Left kidney (tissue), 2 donors: Measurements from ENCODE around the gene SCUBE1. TPM values are rescaled to one million over a fixed set of nuclear protein-coding genes. Genes with fewer than 3 reads are reported as not detected.

Source experiments
- DNase-seq: peaks from one replicate; pipeline ENCODE4 v3.0.0-alpha.2; 2013
- polyA plus RNA-seq: library from polyadenylated mRNA; unstranded; fragments of 120-200 nt; gene quantifications from one replicate; pipeline ENCODE4 v1.2.1, GENCODE V29; 2013; ENCODE audit not compliant: insufficient read length

The SCUBE1 gene
- polyA plus RNA-seq, 1 donor, result 8.7 TPM

DNA sequence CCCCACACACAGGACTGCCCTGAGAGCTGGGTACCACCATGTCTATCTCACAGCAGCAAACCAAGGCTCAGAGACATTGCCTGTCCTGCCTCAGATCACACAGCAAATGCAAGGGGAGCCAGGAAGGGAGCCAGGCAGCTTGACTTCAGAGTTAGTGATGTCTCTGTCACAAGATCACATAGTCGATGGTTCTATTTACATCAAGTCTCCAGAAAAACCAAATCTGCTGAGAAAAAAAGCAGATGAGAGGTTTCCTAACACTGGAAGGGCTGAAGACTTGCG lies 16.1 kb downstream of the SCUBE1 start:
- no peak for DNase-seq

DNA sequence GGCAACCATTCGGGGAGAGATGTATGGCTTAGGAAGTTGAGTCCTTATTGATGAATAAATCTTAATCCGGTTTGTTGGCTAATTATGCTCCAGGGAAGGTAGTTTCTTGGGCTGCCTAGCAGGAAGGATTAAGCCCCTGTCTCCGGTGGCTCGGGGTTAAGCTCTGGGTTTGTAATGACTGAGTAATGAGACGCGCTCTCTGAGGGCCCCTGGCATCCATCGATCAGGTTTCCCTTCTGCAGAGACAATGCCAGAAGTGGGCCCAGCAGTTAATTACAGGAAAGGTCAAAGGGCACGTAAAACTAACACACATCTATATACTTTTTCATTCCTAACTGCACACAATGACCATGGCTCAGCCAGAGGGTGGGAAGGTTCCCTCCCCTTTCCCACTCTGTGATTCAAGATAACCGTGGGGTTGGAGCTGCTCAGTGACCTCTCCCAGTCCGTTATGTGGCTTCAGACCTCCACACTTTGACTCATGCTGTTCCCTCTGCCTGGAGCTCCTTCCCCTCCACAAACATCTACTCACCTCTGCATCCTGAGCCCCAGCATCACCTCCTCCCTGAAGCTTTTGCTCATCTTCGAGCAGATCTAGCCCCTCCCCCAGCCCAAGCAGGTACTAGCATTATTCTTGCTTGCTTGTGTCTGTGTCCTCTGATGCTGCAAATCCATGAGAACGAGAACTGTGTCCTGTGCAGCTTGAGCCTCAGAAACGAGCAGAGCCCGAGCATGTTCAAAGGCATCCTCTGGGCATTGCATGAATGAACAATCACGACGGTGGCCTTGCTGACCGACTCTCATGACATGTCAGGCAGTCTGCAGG lies 16.6 kb downstream of the SCUBE1 start:
- DNase-seq, result no peak

DNA sequence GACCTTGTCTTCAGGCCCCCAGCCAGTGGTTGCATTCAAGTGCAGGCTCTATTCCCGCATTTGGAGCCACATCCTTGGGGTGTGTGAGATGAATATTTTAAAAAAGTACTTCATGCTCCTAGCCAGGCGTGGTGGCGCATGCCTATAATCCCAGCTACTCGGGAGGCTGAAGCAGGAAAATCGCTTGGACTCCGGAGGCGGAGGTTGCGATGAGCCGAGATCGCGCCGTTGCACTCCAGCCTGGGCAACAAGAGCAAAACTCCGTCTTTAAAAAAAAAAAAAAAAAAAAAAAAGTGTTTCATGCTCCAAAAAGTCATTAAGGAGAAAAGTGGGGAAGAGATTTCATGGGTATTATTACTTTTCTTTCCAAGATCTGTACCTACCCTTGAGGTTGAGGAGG lies 18.0 kb downstream of the SCUBE1 start:
- no peak for DNase-seq

DNA sequence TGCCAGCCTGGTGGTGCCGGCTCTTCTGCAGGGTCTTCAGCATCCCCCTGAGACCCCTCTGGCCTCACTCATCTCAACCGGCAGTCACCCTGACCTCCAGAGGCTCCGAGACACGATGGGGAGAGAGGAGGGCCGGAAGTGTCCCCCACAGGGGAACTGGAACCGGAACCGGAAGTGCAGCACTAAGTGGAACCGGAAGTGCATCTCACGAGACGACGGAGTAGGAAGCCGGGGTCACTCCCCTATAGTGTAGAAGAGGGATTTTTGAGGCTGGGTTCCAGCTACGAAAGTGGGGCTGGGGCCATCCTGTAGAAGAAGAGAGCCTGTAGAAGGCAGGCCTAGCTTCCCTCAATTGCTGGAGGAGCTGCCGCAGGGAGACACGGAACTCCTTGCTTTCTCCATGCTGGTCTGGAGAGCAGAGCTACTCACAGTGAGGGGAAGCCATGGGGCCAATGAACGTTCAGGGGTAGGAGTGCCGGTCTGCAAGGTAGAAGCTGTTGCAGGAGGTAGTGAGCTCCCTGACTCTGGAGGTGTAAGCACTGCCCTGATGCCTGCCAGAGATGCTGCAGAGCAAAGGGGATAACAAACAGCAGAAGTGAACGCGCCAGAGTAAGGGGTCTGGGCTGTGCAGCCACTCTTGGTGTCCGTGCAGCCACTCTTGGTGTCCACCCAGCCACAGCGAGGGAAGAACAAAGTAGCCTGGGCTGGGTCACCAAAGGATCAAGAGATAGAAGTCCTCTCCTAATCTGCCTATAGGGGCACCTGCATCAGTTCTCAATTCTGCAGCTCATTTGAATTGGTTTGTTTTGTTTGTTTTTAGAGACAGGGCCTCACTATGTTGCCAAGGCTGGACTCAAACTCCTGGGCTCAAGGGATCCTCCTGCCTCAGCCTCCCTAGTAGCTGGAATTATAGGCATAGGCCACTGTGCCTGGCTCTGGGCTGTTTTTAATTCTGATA lies 21.9 kb downstream of the SCUBE1 start:
- no peak for DNase-seq

DNA sequence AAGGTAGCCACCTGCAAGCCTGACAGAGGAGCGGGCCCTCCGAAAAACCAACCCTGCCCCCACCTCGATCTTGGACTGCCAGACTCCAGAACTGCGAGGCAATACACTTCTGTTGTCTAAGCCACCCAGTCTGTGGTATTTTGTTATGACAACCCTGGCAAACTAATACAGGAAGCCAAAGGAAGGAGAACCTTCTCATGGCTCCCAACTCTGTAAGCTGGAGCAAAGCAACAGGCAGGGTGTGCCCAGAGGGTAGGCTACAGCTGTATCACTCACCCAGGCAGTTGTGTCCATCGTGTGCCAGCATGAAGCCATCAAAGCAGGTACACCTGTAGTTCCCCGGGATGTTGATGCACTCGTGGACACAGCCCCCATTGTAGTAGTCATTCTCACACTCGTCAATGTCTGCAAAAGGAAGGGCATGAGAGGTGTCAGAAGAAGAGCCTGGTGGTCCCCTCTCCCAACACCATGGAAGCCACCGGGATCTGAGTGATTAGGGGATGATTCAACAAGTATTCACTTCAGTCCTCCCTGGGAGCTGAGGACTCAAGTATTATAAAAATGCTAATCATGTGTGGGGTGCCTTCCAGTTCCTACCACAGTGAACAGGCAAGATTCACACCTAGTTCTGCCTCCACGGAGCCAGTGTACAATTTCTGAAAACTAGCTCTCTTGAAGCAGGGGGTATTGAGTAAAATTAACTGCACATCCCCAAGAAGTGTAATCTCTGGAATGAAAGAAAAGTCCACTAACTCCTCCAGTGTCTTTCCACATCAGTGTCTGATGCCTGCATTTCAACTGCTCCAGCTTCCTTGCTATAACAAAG lies 23.3 kb downstream of the SCUBE1 start:
- no peak for DNase-seq

DNA sequence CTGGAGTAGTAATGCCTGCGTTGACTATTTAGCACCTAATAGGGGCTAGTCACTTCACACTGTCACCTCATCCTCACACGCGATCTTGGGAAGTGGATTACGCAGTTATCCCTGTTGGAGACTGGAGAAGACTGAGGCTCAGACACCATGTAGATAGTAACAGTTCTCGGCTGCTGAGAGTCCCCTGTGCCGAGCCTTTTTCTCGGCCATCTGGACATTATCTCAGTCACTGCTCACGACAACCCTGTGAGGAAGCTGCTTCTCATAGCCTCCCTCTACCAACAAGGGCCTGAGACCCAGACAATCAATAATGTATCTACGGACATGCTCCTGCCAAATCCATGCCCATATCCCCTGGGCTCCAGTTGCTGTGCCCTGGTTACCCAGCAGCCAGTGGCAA lies 25.9 kb downstream of the SCUBE1 start:
- no peak for DNase-seq

DNA sequence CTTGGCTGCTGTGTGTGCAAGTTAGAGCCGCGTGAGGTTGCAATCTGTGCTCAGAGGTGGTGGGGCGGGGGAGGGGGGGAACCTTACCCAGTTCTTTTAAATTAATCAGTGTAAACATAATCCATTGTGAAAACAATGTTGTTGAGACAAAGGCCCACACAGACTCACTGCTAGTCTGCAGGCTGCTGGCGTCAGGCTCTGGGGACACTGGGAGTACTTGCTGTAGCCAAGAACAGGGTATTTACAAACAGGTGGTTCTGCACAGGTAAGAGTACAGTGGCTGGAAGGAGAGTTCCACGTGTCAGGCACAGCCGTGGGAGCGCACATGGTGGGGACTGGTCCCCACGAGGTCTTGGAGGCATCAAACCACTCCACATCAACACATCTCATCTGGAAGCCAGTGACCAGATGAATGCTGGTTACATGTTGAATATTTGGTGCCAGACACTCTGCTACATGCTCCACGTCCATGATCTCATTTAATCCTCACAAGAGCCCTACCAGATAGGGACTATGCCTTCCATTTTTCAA lies 27.4 kb downstream of the SCUBE1 start:
- DNase-seq, result no peak

DNA sequence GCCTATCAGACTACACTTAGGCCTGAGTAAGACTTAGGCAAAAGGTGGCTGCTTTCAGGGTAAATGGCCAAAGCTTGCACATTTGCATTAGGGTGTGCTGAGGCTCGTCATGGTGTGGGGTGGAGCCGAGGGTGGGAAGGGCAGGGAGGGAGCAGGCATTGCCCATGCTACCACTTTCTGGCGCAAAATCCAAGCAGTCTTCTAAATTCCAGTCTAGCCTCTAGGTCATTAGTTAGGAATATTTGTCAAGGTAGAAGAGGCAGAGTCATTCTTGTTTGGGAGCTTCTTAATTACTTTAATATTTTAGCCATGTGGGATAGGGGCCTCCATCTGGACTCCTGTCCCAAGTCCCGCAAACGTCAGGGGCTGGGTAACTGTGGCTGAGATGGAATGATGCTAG lies 28.6 kb downstream of the SCUBE1 start:
- no peak for DNase-seq

DNA sequence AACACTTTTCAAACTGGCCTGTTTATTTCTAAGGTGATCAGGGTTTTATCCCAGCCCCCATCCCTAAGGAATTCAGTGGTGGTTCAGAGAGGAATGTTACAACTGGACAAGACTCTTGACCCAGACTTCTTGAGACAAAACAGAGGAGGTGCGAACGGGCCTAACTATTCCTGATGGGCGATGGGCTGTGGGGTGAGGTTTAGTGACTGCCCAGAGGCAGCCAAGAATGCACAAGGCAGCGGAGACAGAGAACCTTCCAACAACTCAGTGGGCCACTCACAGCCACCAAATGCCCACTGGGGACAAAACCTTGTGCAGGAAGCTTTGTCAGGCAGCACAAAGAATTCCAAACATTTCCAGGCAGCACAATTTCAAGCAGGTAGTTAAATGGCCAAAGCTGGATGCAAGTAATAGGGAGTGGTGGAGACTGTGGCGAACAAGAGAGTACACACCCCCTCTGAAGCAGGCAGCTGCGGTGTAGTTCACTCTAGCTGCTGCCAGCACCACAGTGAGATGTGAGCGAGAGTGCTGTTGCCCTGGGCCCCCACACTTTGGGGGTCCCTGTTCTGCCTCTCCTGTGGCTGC lies 29.2 kb downstream of the SCUBE1 start:
- DNase-seq, result no peak

DNA sequence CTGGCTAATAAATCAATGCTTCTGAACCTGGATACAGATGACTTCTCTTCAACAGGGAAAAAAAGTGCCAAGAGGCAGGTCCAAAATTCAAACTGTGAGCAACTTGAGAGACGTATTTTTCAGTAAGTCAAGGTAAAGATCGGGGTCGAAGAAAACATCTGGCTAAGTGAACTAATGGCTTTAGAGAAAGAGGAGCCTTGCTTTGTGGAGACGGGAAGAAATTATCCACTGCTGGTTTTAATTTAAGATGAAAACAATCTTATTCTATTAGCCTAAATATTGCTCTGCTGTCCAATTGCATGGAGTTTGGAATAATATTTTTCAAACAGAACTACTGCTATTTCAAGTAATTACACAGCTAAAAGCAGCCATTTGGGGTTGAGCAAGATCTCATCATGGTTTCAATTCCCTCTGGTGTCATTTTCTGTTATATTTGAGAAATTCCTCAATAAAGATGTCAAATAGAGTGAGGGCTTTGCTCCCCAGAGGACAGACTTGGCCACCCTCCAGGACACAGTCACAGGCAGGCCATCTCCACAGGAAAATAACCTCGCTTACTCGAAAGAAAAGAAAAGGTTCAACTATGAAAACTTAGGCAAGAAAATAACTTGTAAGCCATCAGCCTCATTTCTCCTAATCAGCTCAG lies 29.8 kb downstream of the SCUBE1 start:
- no peak for DNase-seq

DNA sequence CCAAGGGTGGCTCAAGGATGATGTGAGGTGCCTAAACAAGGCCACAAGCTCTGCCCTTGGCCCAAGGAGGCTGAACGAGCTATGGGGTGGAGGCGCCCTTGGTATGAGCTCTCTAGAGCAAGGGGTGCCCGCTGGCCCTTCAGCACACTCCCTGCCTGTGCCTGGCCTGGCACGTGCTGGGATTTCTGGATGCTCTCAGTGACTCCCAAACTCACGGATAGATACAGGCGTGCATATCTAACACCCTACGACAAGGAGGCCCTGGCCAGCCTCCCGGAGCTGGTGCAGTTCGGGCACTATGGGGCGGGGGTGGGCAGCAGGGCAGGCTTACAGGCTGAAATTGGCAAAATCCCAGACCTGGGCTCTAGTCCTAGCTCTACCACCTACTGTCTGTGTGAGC lies 30.6 kb downstream of the SCUBE1 start:
- no peak for DNase-seq

DNA sequence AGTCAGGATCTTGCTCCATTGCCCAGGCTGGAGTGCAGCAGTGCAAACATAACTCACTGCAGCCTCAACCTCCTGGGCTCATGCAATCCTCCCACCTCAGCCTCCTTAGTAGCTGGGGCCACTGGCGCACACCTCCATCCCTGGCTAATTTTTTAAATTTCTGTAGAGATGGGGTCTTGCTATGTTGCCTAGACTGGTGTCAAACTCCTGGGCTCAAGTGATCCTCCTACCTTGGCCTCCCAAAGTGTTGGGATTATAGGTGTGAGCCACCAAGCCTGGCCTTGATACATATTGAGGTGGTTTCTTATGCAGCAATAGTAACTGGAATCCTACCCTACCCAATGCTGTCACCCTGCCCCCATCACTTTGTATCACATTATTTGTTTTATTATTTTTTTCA lies 32.4 kb downstream of the SCUBE1 start:
- no peak for DNase-seq

DNA sequence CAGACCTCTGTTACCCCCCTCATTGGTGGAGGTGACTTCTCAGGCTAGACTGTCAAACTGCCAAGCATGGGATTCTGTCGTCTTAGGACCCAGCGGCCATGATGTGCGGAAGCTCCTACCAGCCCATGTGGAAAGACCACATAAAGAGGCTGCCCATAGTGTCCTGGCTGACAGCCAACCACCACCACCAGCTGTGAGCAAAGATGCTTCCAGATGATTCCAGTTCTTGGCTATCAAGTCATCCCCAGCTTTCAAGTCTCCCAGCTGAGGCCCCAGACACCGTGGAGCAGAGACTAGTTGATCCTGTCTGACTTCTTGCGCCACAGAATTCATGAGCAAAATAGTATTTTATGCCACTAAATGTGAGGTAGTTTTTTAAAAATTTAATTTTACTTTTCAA lies 32.9 kb downstream of the SCUBE1 start:
- DNase-seq, result no peak

DNA sequence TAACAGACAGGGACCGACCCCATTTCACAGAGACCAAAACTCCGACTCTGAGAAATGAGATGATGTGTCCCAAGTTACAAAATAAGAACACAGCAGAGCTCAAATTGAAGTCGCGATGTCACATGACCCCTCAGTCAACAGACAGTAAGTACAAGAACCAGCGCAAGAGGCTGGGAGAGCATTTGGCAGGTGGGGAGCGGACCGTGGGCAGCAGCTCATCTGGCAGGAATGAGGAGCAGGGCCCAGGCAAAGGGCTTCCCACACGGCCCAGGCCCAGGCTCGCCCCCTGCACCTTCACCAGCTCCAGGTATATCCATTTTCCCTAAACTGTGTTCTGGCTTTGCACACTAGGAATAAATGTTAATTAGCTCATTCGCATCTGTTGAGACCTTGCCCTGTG lies 34.3 kb downstream of the SCUBE1 start:
- no peak for DNase-seq

DNA sequence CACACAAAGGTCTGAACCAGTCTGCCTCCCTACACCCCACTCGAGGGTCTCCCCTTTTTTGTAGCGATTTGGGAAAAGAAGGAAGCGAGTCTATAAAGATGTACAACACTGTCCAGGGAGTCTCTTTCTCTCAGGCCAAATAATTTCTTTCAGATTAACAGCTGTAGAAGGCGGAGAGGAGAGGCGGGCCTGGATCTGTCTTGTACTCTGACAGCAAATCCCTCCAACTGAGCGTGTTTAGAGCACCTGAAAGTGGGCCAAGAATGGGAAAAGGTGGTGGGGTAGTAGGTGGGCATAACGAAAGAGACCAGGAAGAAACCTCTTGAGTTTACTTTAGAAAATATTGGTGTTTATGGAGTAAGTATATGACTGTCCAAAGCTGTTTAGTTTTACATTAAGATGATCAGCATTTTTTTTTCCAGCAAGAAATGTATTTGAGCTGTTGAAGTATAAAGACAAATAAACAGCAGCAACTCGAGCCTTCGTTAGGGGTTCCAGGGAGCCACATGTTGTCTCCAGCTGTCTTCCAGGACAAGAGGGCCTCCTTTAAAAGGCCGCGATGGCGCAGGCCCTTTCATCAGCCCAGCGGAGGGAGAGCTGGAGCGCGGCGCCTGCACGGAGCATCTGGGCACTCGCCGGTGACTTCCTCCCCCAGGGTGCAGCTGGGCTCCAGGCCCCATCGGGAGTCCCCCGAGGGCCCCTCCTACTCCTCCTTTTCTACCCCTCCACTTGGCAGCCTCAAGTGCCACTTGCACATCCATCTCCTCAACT lies 34.9 kb downstream of the SCUBE1 start:
- DNase-seq, result no peak

DNA sequence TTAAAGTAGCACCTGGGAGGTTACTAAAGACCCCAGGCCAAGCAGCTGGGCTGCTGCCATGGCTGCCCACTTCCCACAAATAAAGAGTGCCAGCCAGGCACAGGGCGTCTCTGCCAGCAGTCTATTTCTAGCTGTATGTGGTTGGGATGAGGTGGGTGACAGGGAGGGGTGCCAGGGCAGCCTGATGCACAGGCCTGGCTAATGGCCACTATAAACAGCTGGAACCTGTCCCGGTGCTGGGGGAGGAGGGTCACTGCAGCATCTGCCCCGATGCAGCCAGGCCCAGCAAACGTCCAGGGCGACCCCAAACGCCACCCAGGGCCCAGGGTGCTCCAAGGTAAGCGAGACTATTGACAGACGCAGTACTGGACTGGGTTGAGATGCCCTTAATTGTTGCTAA lies 37.4 kb downstream of the SCUBE1 start:
- DNase-seq, result no peak

DNA sequence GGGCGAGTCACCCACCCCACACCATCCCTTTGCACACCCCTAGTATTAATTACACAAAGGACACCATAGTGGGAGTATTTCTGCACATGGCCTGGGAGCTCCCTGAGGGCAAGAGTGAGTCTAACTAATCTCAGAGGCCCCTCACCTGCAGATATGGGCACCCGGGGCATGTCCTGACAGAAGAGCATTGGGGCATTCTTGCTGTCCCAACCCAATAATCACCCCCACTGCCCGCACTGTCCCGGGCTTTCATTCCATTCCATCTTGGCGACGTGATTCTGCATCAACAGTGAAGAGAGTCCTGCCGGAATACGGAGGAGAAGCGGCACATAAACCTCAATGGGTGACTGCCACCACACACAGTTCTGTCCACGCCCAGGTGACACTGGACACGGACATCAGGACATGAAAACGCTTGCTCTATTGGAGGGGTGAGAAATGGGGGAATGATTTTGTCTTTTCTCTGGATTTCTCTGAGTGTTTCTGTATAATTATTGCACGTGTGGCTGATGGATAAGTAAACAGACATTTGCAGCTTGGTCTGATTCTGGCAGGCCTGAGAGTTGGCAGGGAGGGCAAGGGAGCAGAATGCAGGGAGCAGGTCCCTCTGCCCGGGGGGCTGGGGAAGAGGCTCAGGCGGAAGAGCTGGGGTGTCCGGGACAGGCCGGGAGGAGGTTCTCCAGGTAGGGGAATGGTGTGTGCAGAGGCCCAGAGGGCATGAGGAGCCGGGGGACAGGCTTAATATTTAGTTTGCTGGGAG lies 38.2 kb downstream of the SCUBE1 start:
- no peak for DNase-seq

DNA sequence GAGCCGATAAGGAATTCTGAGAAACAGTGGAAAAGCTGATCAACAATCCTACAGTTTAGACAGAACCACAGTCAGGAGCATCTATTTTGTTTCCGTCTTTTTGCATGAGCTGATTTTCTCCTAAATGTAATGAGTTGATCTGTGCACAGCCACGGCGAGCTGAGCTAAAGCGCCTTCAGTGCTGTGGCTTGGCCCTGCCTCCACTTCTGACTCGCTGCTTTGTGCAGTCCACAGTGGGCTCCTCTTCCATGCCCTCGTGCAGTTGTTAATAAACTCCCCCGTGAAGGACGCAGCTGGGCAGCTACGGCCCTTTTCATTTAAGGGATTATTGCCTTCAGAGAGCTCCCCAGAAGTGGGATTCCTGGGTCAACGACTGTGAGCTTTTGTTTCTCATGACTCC lies 39.4 kb downstream of the SCUBE1 start:
- no peak for DNase-seq

DNA sequence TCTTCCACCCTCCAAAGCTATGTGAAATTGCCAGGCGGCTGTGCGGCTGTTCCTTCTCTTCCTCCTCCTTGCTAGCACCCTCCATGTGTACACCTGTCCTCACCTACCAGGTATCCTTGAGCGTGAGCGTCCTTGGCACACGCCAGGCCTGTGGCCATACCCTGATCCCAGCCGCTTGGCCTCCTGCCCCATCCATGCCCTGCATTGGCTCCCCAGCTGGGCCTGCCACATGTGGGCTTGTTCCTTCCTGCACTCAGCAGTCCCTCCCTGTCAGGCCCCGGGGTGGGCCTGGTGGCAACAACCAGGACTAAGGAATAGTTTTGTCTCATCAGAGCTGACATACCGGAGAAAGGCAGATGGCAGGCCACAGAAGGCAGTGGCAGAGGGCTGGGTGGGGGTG lies 40.0 kb downstream of the SCUBE1 start:
- no peak for DNase-seq

DNA sequence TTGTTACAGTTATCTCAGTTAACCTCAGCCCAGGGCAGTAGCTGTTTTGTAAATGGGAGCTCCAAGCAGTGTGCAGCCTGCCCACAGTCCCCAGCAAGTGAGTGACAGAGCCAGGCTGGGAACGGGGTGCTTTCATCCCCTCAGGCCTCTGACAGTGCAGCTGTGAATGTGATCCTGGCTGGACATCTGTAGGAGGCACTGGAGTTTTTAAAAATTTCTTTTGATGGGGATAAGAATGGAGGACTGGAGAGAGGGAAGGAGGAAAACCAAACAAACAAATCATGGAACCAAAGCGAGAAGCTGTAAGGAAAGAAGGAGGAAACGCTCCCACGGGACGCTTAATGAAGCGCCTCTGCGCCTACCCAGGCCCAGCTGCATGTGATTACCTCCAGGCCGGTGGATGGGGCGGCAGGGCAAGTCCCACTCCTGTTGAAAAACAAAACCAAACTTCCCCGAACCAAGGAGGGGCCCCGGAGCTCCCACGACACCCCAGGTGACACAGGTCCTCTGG lies 40.6 kb downstream of the SCUBE1 start:
- DNase-seq, result no peak
